ENCODE results near the gene VPS37C. TPM values are rescaled to one million over a fixed set of nuclear protein-coding genes. Genes with fewer than 3 reads are reported as not detected.

Gene VPS37C
- total RNA-seq, 1 experiment from 2014 or later: 36.3 TPM

GRCh38 chr11:61145228-61146005, 15.8 kb downstream of the VPS37C start:
- no peaks in the 10 kb centered on the region for H3K9me3 ChIP-seq
- H3K9me3 Mint-ChIP-seq (ENCODE audit: unreplicated experiment): no peaks in the 10 kb centered on the region
- peaks cover 26% of the 10 kb centered on the region for H3K4me1 ChIP-seq
- no peak for DNase-seq
- no peak overlapping the region for H3K4me3 ChIP-seq (ENCODE audit: low read depth, low read length)
- H3K27me3 ChIP-seq (replicated peaks; ENCODE audit: control insufficient read depth, insufficient read depth, low read length): no peaks in the 10 kb centered on the region
- no peaks in the 10 kb centered on the region for H3K27me3 Mint-ChIP-seq (ENCODE audit: insufficient read depth, unreplicated experiment)
- H3K36me3 ChIP-seq (ENCODE audit: control insufficient read depth, insufficient read depth, low read length): no peaks in the 10 kb centered on the region
- ChIA-PET CTCF (no interaction called here), POLR2A (no interaction called here)
- H3K27ac Mint-ChIP-seq (ENCODE audit: unreplicated experiment): no peak overlapping the region
- no peak overlapping the region for H3K4me3 Mint-ChIP-seq (ENCODE audit: unreplicated experiment)
- BruUV-seq (replicated peaks): no TSS peak
- H3K4me1 Mint-ChIP-seq (ENCODE audit: low read depth, unreplicated experiment): peaks cover 25% of the 10 kb centered on the region
- peaks cover 36% of the 10 kb centered on the region for H3K36me3 Mint-ChIP-seq (ENCODE audit: insufficient read depth, unreplicated experiment)
- intact Hi-C loops (cut with micrococcal nuclease; ENCODE audit: unreplicated experiment): no loop called here
- TF ChIP-seq CTCF (IDR thresholded peaks at IDR 0.05; ENCODE audit: insufficient read depth in 1 of 2, low read depth in 1 of 2, low read length in 1 of 2, severe bottlenecking in 1 of 2, unreplicated experiment in 1 of 2): no peak

GRCh38 chr11:61144511-61145179, 16.6 kb downstream of the VPS37C start:
- H3K4me3 ChIP-seq (ENCODE audit: low read depth, low read length): no peak overlapping the region
- Mint-ChIP-seq H3K4me3 (ENCODE audit: unreplicated experiment) (no peak overlapping the region), H3K4me1 (ENCODE audit: low read depth, unreplicated experiment) (peaks cover 18% of the 10 kb centered on the region), H3K9me3 (ENCODE audit: unreplicated experiment) (no peaks in the 10 kb centered on the region), H3K36me3 (ENCODE audit: insufficient read depth, unreplicated experiment) (peaks cover 33% of the 10 kb centered on the region), H3K27me3 (ENCODE audit: insufficient read depth, unreplicated experiment) (no peaks in the 10 kb centered on the region), H3K27ac (ENCODE audit: unreplicated experiment) (no peak overlapping the region)
- peaks cover 18% of the 10 kb centered on the region for H3K4me1 ChIP-seq
- intact Hi-C loops (cut with micrococcal nuclease; ENCODE audit: unreplicated experiment): no loop called here
- BruUV-seq (replicated peaks): no TSS peak
- no peaks in the 10 kb centered on the region for H3K36me3 ChIP-seq (ENCODE audit: control insufficient read depth, insufficient read depth, low read length)
- CTCF ChIA-PET: no interaction called here
- POLR2A ChIA-PET: no interaction called here
- no peak for TF ChIP-seq CTCF (IDR thresholded peaks at IDR 0.05; ENCODE audit: insufficient read depth in 1 of 2, low read depth in 1 of 2, low read length in 1 of 2, severe bottlenecking in 1 of 2, unreplicated experiment in 1 of 2)
- DNase-seq: no peak
- H3K27me3 ChIP-seq (replicated peaks; ENCODE audit: control insufficient read depth, insufficient read depth, low read length): no peaks in the 10 kb centered on the region
- H3K9me3 ChIP-seq: no peaks in the 10 kb centered on the region

GRCh38 chr11:61142424-61142823, 18.8 kb downstream of the VPS37C start:
- no TSS peak for BruUV-seq (replicated peaks)
- H3K4me1 ChIP-seq: no peaks in the 10 kb centered on the region
- no peaks in the 10 kb centered on the region for H3K36me3 ChIP-seq (ENCODE audit: control insufficient read depth, insufficient read depth, low read length)
- Mint-ChIP-seq H3K27ac (ENCODE audit: unreplicated experiment) (no peak overlapping the region), H3K9me3 (ENCODE audit: unreplicated experiment) (no peaks in the 10 kb centered on the region), H3K36me3 (ENCODE audit: insufficient read depth, unreplicated experiment) (peaks cover 33% of the 10 kb centered on the region), H3K4me1 (ENCODE audit: low read depth, unreplicated experiment) (peaks cover 6% of the 10 kb centered on the region), H3K27me3 (ENCODE audit: insufficient read depth, unreplicated experiment) (no peaks in the 10 kb centered on the region), H3K4me3 (ENCODE audit: unreplicated experiment) (no peak overlapping the region)
- H3K4me3 ChIP-seq (ENCODE audit: low read depth, low read length): no peak overlapping the region
- no peak for DNase-seq
- intact Hi-C loops (cut with micrococcal nuclease; ENCODE audit: unreplicated experiment): no loop called here
- CTCF ChIA-PET: interaction anchor here (1.3 kb wide), 1 partner anchor 12 kb away, joined by 4 read pairs; no protein-coding TSS in a partner anchor
- no peaks in the 10 kb centered on the region for H3K9me3 ChIP-seq
- no peaks in the 10 kb centered on the region for H3K27me3 ChIP-seq (replicated peaks; ENCODE audit: control insufficient read depth, insufficient read depth, low read length)
- POLR2A ChIA-PET: no interaction called here
- TF ChIP-seq CTCF (IDR thresholded peaks at IDR 0.05; ENCODE audit: insufficient read depth in 1 of 2, low read depth in 1 of 2, low read length in 1 of 2, severe bottlenecking in 1 of 2, unreplicated experiment in 1 of 2): no peak
